ENCODE data around the gene PLIN3.

- TF ChIP-seq EZH2 (IDR thresholded peaks at IDR 0.05; ENCODE audit: insufficient read depth, low read length) = no peak
- peak; percentile 69 for TF ChIP-seq CTCF (IDR thresholded peaks at IDR 0.05; ENCODE audit: insufficient read depth, low read depth, low read length)
These were observed 15.7 kb downstream of the PLIN3 start for GRCh38 chr19:4851551-4852290.

All from astrocyte (in vitro differentiated cells and primary cell).